H1 (cell line): ENCODE data around the gene ZBTB43. TPM values are rescaled to one million over a fixed set of nuclear protein-coding genes. Genes with fewer than 3 reads are reported as not detected.
A peak's percentile ranks its signal among the peaks of the same experiment; 100 is the strongest.

ENCODE experiments used
- ASH2L ChIP-seq: fragments of 200-600, 300-600 bp; sonication (generic); IDR thresholded peaks from one replicate; pipeline ENCODE4 v1.7.1; 2017; ENCODE audit warnings: low read length
- BACH1 ChIP-seq: IDR thresholded peaks from 2 replicates; pipeline ENCODE4 v1.6.1; 2012; ENCODE audit warnings: low read length, improper control_type of control experiment
- CBX5 ChIP-seq: fragments of 300-800, 300-1000 bp; sonication (generic); IDR thresholded peaks from 2 replicates; pipeline ENCODE4 v1.7.1; 2016; ENCODE audit warnings: antibody characterized with exemption, low read length, low read depth
- CBX8 ChIP-seq: fragments of 300-800, 300-1000 bp; sonication (generic); IDR thresholded peaks from 2 replicates; pipeline ENCODE4 v1.7.1; 2016; ENCODE audit warnings: low read depth, low read length, borderline replicate concordance
- CEBPB ChIP-seq: IDR thresholded peaks from 2 replicates; pipeline ENCODE4 v1.6.1; 2012; ENCODE audit warnings: low read depth, low read length
- CHD2 ChIP-seq: IDR thresholded peaks from 2 replicates; pipeline ENCODE4 v1.6.1; 2012; ENCODE audit warnings: low read length, improper control_type of control experiment
- EGR1 ChIP-seq: IDR thresholded peaks from 2 replicates; pipeline ENCODE4 v1.6.1; 2011; ENCODE audit warnings: low read depth, low read length, borderline replicate concordance
- FOSL1 ChIP-seq: IDR thresholded peaks from 2 replicates; pipeline ENCODE4 v1.6.1; 2011; ENCODE audit warnings: mild to moderate bottlenecking, low read depth, low read length, moderate library complexity; ENCODE audit not compliant: insufficient read depth
- GTF2F1 ChIP-seq: IDR thresholded peaks from 2 replicates; pipeline ENCODE4 v1.6.1; 2012; ENCODE audit warnings: low read depth, low read length, improper control_type of control experiment, borderline replicate concordance
- JUN ChIP-seq: IDR thresholded peaks from 2 replicates; pipeline ENCODE4 v1.6.1; 2011; ENCODE audit warnings: low read depth, mild to moderate bottlenecking, improper control_type of control experiment, low read length
- NRF1 ChIP-seq: IDR thresholded peaks from 2 replicates; pipeline ENCODE4 v1.6.1; 2011; ENCODE audit warnings: mild to moderate bottlenecking, low read depth, low read length, improper control_type of control experiment
- POLR2A ChIP-seq, 2 experiments: IDR thresholded peaks; 1 replicate in 1 of 2; 2 replicates in 1 of 2; pipeline ENCODE4 v1.6.1; 2011; ENCODE audit warnings: low read depth in 2 of 2, low read length in 2 of 2, mild to moderate bottlenecking in 2 of 2; ENCODE audit errors: control extremely low read depth in 1 of 2
- POU5F1 ChIP-seq: IDR thresholded peaks from 2 replicates; pipeline ENCODE4 v1.6.1; 2011; ENCODE audit warnings: low read depth, mild to moderate bottlenecking, low read length, moderate library complexity
- RAD21 ChIP-seq, 2 experiments: IDR thresholded peaks in 1 of 2; conservative IDR thresholded peaks in 1 of 2; 2 replicates each; pipeline ENCODE4 v1.6.1; 2011; ENCODE audit warnings: low read depth in 2 of 2, low read length in 2 of 2, improper control_type of control experiment in 1 of 2, inconsistent platforms in 1 of 2, mild to moderate bottlenecking in 1 of 2, moderate library complexity in 1 of 2
- RBBP5 ChIP-seq: IDR thresholded peaks from 2 replicates; pipeline ENCODE4 v1.7.1; 2012; ENCODE audit warnings: low read depth, mild to moderate bottlenecking, inconsistent platforms, low read length, moderate library complexity, borderline replicate concordance
- TAF7 ChIP-seq: optimal IDR thresholded peaks from 2 replicates; pipeline ENCODE3; 2011; ENCODE audit warnings: low read depth, mild to moderate bottlenecking, inconsistent platforms, low read length, moderate library complexity, borderline replicate concordance
- TBP ChIP-seq: IDR thresholded peaks from 2 replicates; pipeline ENCODE4 v1.6.1; 2011; ENCODE audit warnings: low read depth, low read length, improper control_type of control experiment
- TEAD4 ChIP-seq: IDR thresholded peaks from 2 replicates; pipeline ENCODE4 v1.6.1; 2012; ENCODE audit warnings: low read depth, low read length, inconsistent platforms, mixed read lengths
- ZNF274 ChIP-seq: IDR thresholded peaks from 2 replicates; pipeline ENCODE4 v1.7.0; 2012; ENCODE audit warnings: low read length, borderline replicate concordance; ENCODE audit errors: extremely low read depth
- polyA plus RNA-seq, 7 experiments: library from polyadenylated mRNA; depleted of rRNA in 3 of 7; stranded (reverse) in 5 of 7; unstranded in 2 of 7; fragments of >200 nt in 5 of 7; fragments of 200-250 nt in 2 of 7; gene quantifications; 1 replicate in 5 of 7; 2 replicates in 1 of 7; 4 replicates in 1 of 7; pipeline versions ENCODE4 v1.2.1 to v1.2.3, GENCODE V29; 2011 to 2013; ENCODE audit warnings: missing spikeins in 2 of 7, mixed read lengths in 2 of 7
- total RNA-seq: library from RNA; stranded (reverse); fragmentation: NEBNext Ultra II Directional; extraction: Animal tissue kit (Norgen Biotek cat#: 25700); gene quantifications from 2 replicates; pipeline ENCODE4 v1.2.1, GENCODE V29; 2021
- TF ChIP-seq, protein P1 (sequence below): IDR thresholded peaks from 2 replicates; pipeline ENCODE4 v1.6.1; 2012; ENCODE audit warnings: low read length, inconsistent platforms
- TF ChIP-seq, protein P2 (sequence below): IDR thresholded peaks from 2 replicates; pipeline ENCODE4 v1.6.1; 2012; ENCODE audit warnings: inconsistent platforms

The ZBTB43 gene
- total and polyA plus RNA-seq, 2 of the 8 experiments (the other 6 are each of a cell fraction or from before 2014, with no cell fraction given): 4.1 to 16.7 TPM

DNA sequence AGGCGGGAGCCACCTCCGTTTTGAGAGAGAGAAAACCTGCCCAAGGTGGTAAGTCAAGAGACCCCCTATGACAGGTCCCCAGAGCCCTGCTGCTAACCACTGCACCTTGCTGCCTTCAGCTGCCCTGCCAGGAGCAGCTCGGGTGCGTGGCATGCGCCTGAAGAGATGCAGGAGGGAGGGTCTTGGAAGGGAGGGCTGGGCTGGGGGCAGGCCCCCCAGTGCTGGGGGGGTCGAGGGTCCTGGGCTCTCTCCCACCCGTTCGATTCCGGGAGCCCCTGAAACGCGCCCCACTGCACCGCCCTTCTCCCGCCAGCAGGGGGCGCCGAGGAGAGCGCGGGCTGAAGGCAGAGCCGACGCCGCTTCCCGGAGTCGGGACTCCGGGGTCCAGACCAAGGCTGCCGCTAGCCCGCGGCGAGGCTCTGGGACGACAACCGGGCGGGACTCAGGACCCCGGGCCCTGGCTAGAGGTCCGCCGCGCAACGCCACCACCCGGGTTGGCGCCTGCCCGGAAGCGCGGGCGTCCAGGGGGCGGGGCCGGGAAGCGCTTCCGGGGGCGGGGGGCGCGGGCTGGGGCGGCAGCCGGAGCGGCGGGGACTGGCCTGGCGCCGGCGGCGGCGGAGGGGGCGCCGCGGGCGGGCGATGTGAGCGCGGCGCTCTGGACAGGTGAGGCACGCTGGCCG, 55.4 kb downstream of the ZBTB43 start, which contains the start of gene ZBTB34 (continued):
- TF ChIP-seq NRF1: no peak
- TF ChIP-seq BACH1: no peak
- no peak for TF ChIP-seq POU5F1
- no peak for TF ChIP-seq CBX5
- no peak for TF ChIP-seq ZNF274
- TF ChIP-seq CEBPB: no peak
- TF ChIP-seq CBX8: no peak
- TF ChIP-seq FOSL1: no peak
- TF ChIP-seq TAF7: no peak
- TF ChIP-seq TEAD4: no peak
- TF ChIP-seq CHD2: no peak
- peak; percentile 8 to 53; a peak in 3 of 4 replicates for TF ChIP-seq RAD21 (IDR thresholded peaks at IDR 0.05 in 1 of 2, conservative IDR thresholded peaks at IDR 0.05 in 1 of 2; ENCODE audit: low read depth in 2 of 2, low read length in 2 of 2)
- TF ChIP-seq GTF2F1: no peak
- no peak; the same call in 1 of the 2 replicates for TF ChIP-seq RBBP5
- peak in 1 of 2 experiments; percentile 32; a peak in 1 of 3 replicates for TF ChIP-seq POLR2A (IDR thresholded peaks at IDR 0.05; ENCODE audit: control extremely low read depth in 1 of 2, low read depth in 2 of 2, low read length in 2 of 2)
- TF ChIP-seq ASH2L: no peak
- TF ChIP-seq JUN: no peak
- TF ChIP-seq, protein P1, sequence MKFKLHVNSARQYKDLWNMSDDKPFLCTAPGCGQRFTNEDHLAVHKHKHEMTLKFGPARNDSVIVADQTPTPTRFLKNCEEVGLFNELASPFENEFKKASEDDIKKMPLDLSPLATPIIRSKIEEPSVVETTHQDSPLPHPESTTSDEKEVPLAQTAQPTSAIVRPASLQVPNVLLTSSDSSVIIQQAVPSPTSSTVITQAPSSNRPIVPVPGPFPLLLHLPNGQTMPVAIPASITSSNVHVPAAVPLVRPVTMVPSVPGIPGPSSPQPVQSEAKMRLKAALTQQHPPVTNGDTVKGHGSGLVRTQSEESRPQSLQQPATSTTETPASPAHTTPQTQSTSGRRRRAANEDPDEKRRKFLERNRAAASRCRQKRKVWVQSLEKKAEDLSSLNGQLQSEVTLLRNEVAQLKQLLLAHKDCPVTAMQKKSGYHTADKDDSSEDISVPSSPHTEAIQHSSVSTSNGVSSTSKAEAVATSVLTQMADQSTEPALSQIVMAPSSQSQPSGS: no peak
- peak; percentile 48; the same call in 1 of the 2 replicates for TF ChIP-seq EGR1
- TF ChIP-seq, protein P2, sequence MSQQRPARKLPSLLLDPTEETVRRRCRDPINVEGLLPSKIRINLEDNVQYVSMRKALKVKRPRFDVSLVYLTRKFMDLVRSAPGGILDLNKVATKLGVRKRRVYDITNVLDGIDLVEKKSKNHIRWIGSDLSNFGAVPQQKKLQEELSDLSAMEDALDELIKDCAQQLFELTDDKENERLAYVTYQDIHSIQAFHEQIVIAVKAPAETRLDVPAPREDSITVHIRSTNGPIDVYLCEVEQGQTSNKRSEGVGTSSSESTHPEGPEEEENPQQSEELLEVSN: no peak
- no peak for TF ChIP-seq TBP
